Large intestine (tissue), 3 donors: ENCODE measurements around the gene GRID2IP. TPM values are rescaled to one million over a fixed set of nuclear protein-coding genes. Genes with fewer than 3 reads are reported as not detected.

Experiments
- DNase-seq, 2 donors: peaks; one replicate each; pipeline versions ENCODE4 v3.0.0 to v3.0.0-alpha.2; 2013
- H3K27ac ChIP-seq: one replicate; pipeline ENCODE4 v1.5.1; 2013; ENCODE audit warnings: low read length
- H3K27me3 ChIP-seq: 2 replicates; pipeline ENCODE4 v1.6.1; 2013; ENCODE audit warnings: low read length; ENCODE audit not compliant: control insufficient read depth, insufficient read depth
- H3K36me3 ChIP-seq: 2 replicates; pipeline ENCODE4 v1.6.1; 2013; ENCODE audit warnings: low read length; ENCODE audit not compliant: control insufficient read depth, insufficient read depth
- H3K4me1 ChIP-seq: one replicate; pipeline ENCODE4 v1.6.1; 2013; ENCODE audit warnings: low read length; ENCODE audit not compliant: control insufficient read depth, insufficient read depth
- H3K4me3 ChIP-seq: one replicate; pipeline ENCODE4 v1.5.1; 2013; ENCODE audit warnings: low read length
- H3K9me3 ChIP-seq: one replicate; pipeline ENCODE4 v1.6.1; 2013; ENCODE audit warnings: mild to moderate bottlenecking, low read depth, low read length, moderate library complexity; ENCODE audit not compliant: control insufficient read depth
- WGBS: methylation state at CpG from one replicate; pipeline ENCODE4 v1.1.5; 2013; ENCODE audit warnings: low lambda C conversion rate; ENCODE audit not compliant: insufficient coverage; 5-methylcytosine and 5-hydroxymethylcytosine counted together
- polyA plus RNA-seq: library from polyadenylated mRNA; unstranded; fragments of 120-200 nt; gene quantifications from one replicate; pipeline ENCODE4 v1.2.1, GENCODE V29; 2013

The GRID2IP gene
- polyA plus RNA-seq, 1 donor: 0.88 TPM

GRCh38 chr7:6559896-6560295, 8.6 kb upstream of the GRID2IP start:
- WGBS: no CpG with 5 or more reads among the region's 3 CpGs
- H3K9me3 ChIP-seq: no peaks in the 10 kb centered on the region
- no peaks in the 10 kb centered on the region for H3K36me3 ChIP-seq
- H3K27ac ChIP-seq: no peak overlapping the region
- DNase-seq: no peak
- peaks cover 3% of the 10 kb centered on the region for H3K27me3 ChIP-seq
- no peak overlapping the region for H3K4me3 ChIP-seq
- no peaks in the 10 kb centered on the region for H3K4me1 ChIP-seq

DNA sequence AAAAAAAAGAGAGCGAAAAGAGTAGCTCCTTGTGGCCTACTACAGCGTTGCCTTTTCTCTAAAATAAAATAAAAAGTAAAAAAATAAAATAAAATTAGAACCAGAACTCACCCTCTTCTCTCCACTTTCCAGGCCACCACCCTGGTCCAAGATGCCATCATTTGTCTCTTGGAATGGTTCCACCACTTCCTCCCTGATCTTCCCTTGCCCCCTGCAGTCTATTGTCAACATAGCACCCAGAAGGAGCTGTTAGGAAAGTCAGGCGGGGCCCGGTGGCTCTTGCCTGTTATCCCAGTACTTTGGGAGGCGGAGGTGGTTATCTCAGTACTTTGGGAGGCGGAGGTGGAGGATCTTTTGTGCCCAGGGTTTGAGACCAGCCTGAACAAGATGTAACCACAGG, 7.6 kb upstream of the GRID2IP start:
- no peaks in the 10 kb centered on the region for H3K36me3 ChIP-seq
- peak; percentile 19 to 31 for DNase-seq
- H3K9me3 ChIP-seq: no peaks in the 10 kb centered on the region
- H3K4me1 ChIP-seq: no peaks in the 10 kb centered on the region
- peaks cover 3% of the 10 kb centered on the region for H3K27me3 ChIP-seq
- no CpG with 5 or more reads among the region's 6 CpGs for whole genome bisulfite sequencing
- no peak overlapping the region for H3K4me3 ChIP-seq
- no peak overlapping the region for H3K27ac ChIP-seq

DNA sequence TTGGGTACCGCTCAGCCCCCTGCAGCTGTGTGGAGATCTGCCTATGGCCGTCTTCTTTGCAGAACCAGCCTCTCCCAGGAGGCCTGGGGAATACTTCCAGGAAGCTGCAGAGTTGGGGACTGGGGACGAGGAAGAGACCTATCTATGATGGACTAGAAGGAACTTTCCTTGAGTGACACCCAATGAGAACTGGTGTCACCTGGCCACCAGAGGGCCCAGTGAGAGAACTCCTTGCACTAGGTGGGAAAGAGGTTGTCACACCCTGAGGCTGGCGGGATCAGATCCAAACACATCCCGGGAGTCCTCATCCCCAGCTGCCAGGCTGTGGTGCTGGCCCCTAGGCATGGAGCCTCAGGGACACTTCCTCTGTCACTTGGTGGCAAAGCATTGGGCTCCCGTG, 4.9 kb upstream of the GRID2IP start:
- Histone ChIP-seq H3K9me3 (no peaks in the 10 kb centered on the region), H3K36me3 (no peaks in the 10 kb centered on the region), H3K4me1 (no peaks in the 10 kb centered on the region), H3K27me3 (peaks cover 3% of the 10 kb centered on the region), H3K4me3 (no peak overlapping the region), H3K27ac (no peak overlapping the region)
- no CpG with 5 or more reads among the region's 6 CpGs for WGBS
- DNase-seq: no peak

- no CpG with 5 or more reads among the region's 7 CpGs for WGBS
- Histone ChIP-seq H3K27ac (no peak overlapping the region), H3K4me3 (no peak overlapping the region), H3K36me3 (no peaks in the 10 kb centered on the region), H3K9me3 (no peaks in the 10 kb centered on the region), H3K4me1 (no peaks in the 10 kb centered on the region), H3K27me3 (peaks cover 4% of the 10 kb centered on the region)
- no peak for DNase-seq
Measured at GRCh38 chr7:6554848-6555247, 3.6 kb upstream of the GRID2IP start.

DNA sequence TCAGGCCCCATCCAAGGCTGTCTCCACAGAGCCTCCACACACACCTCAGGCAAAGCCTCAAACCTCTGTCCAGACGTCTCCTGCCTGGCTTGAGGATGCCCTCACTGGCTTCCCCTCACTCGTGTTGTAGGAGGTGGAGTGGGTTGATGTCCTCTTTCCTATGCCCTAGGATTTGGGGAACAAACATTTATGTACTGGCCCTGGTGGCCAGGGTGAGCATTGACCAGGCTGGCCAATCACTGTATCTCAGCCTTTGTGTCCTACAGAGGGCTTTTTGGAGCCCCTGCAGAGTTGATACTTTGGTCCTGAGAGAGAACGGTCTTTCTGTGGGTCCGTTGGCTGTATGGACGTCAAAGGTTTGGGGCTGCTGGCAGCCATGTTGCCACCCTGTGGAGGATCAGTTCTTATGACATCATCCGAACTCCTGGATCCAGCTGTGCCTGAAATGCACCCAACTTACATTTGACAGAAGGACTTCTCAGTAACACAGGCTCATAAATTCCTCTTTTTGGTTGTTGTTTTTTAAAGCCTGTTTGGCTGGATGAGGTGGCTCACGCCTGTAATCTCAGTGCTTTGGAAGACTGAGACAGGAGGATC, 2.3 kb upstream of the GRID2IP start:
- Histone ChIP-seq H3K4me1 (no peaks in the 10 kb centered on the region), H3K27me3 (peaks cover 3% of the 10 kb centered on the region), H3K36me3 (no peaks in the 10 kb centered on the region), H3K9me3 (no peaks in the 10 kb centered on the region), H3K4me3 (no peak overlapping the region), H3K27ac (no peak overlapping the region)
- WGBS: 40% methylated on average over 3 of the region's 7 CpGs
- DNase-seq: no peak

- WGBS: no CpG with 5 or more reads among the region's 1 CpG
- DNase-seq: no peak
- Histone ChIP-seq H3K4me1 (no peaks in the 10 kb centered on the region), H3K36me3 (no peaks in the 10 kb centered on the region), H3K27ac (no peak overlapping the region), H3K9me3 (no peaks in the 10 kb centered on the region), H3K27me3 (peaks cover 3% of the 10 kb centered on the region), H3K4me3 (no peak overlapping the region)
Measured at GRCh38 chr7:6547400-6547799, 3.9 kb downstream of the GRID2IP start.

GRCh38 chr7:6546498-6547251, 4.6 kb downstream of the GRID2IP start:
- DNase-seq: no peak
- H3K27me3 ChIP-seq: peaks cover 3% of the 10 kb centered on the region
- H3K4me1 ChIP-seq: no peaks in the 10 kb centered on the region
- H3K9me3 ChIP-seq: no peaks in the 10 kb centered on the region
- H3K36me3 ChIP-seq: no peaks in the 10 kb centered on the region
- H3K4me3 ChIP-seq: no peak overlapping the region
- H3K27ac ChIP-seq: no peak overlapping the region
- WGBS: no CpG with 5 or more reads among the region's 12 CpGs

GRCh38 chr7:6545398-6546126, 5.7 kb downstream of the GRID2IP start:
- Histone ChIP-seq H3K4me1 (no peaks in the 10 kb centered on the region), H3K9me3 (no peaks in the 10 kb centered on the region), H3K4me3 (no peak overlapping the region), H3K27me3 (peaks cover 3% of the 10 kb centered on the region), H3K36me3 (no peaks in the 10 kb centered on the region), H3K27ac (no peak overlapping the region)
- 60% methylated on average over 1 of the region's 22 CpGs for WGBS
- DNase-seq: no peak

GRCh38 chr7:6542368-6542767, 8.9 kb downstream of the GRID2IP start:
- no peaks in the 10 kb centered on the region for H3K36me3 ChIP-seq
- no CpG with 5 or more reads among the region's 1 CpG for WGBS
- DNase-seq: no peak

DNA sequence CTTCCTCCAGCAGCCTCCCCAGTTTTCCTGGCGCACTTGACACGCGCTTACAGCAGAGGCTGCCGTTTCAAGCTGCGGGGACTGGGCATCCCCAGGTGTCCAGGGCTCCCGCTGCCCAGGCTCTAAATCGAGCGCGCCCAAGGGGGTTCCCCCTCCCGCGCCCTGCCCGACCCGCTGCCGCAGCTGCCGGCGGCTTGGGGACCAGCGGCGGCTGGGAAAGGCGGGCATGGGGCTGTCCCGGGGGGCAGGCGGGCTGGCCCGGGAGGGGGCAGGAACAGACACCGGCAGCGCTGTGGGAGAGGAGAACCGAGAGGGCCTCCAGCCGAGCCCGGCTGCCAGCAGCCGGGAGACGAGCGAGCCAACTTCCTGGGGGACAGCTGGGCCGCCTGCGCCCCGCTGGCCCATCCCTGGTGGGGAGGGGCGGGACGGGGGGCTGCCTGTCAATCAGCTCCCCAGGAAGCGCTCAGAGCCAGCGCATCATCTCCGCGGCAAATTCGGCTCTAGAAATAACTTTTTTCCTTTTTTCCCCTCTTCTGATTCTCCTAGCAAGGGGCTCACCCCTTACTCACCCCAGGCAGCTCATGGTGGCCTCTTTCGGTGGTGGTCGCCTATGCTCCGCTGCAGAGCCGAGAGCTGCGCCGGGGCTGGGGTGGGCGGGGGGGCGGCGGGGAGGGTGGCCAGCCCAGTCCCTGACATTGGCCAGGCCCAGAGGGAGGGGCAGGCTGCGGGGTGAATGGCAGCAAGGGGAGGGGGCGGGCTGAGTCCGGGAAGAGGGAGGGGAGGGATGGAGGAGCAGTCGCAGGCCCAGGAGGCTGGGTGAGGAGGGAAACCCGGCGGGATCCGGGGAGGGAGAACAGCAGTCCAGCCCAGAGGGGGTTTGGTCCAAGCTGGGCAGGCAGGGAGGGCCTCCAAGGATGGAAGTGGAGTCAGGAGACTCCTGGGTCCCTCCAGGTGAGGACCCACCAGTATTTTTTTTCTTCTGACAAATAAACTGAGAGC, 14.7 kb downstream of the GRID2IP start:
- 0% methylated on average over 3 of the region's 56 CpGs for WGBS
- H3K27ac ChIP-seq: no peak overlapping the region
- no peak overlapping the region for H3K4me3 ChIP-seq
- DNase-seq: no peak
- peaks cover 50% of the 10 kb centered on the region for H3K27me3 ChIP-seq
- H3K36me3 ChIP-seq: no peaks in the 10 kb centered on the region
- no peaks in the 10 kb centered on the region for H3K9me3 ChIP-seq
- H3K4me1 ChIP-seq: no peaks in the 10 kb centered on the region

More at GRCh38 chr7:6542368-6542767, 8.9 kb downstream of the GRID2IP start:
- peaks cover 3% of the 10 kb centered on the region for H3K27me3 ChIP-seq
- H3K4me1 ChIP-seq: no peaks in the 10 kb centered on the region
- no peaks in the 10 kb centered on the region for H3K9me3 ChIP-seq
- H3K4me3 ChIP-seq: no peak overlapping the region
- H3K27ac ChIP-seq: no peak overlapping the region
